Iris pigment epithelial cell (primary cell): ENCODE data around the gene HOMER2.
"Not testable (repeated sequence)": the region's sequence is repeated elsewhere in the genome, so short reads cannot be mapped to it uniquely, and the experiment has no call there.

Source experiments
- DNase-seq: peaks from one replicate; pipeline ENCODE4 v3.0.0-alpha.2; 2011; ENCODE audit warnings: low read depth

HOMER2 gene

GRCh38 chr15:82894971-82895520, 57.5 kb downstream of the HOMER2 start:
- peak; percentile 3 for DNase-seq

- DNase-seq = not testable (repeated sequence)
These were observed 59.0 kb downstream of the HOMER2 start for GRCh38 chr15:82893473-82893872.

GRCh38 chr15:82892573-82892972, 59.9 kb downstream of the HOMER2 start:
- no peak for DNase-seq

- no peak for DNase-seq
These were observed 61.5 kb downstream of the HOMER2 start for GRCh38 chr15:82890995-82891390.

GRCh38 chr15:82890338-82890994, 62.1 kb downstream of the HOMER2 start:
- no peak for DNase-seq

- no peak for DNase-seq
These were observed 70.1 kb downstream of the HOMER2 start for GRCh38 chr15:82882273-82882928.

GRCh38 chr15:82881747-82882146, 70.8 kb downstream of the HOMER2 start:
- DNase-seq = no peak

GRCh38 chr15:82880704-82881103, 71.8 kb downstream of the HOMER2 start:
- no peak for DNase-seq

GRCh38 chr15:82878325-82878724, 74.2 kb downstream of the HOMER2 start:
- no peak for DNase-seq

GRCh38 chr15:82877825-82878224, 74.7 kb downstream of the HOMER2 start:
- DNase-seq = no peak

- no peak for DNase-seq
These were observed 77.0 kb downstream of the HOMER2 start for GRCh38 chr15:82875411-82876003.

GRCh38 chr15:82874961-82875360, 77.6 kb downstream of the HOMER2 start:
- no peak for DNase-seq

- no peak for DNase-seq
These were observed 78.3 kb downstream of the HOMER2 start for GRCh38 chr15:82874267-82874666.

- no peak for DNase-seq
These were observed 79.4 kb downstream of the HOMER2 start for GRCh38 chr15:82873000-82873680.

- no peak for DNase-seq
These were observed 80.6 kb downstream of the HOMER2 start for GRCh38 chr15:82871832-82872484.

- no peak for DNase-seq
These were observed 81.2 kb downstream of the HOMER2 start for GRCh38 chr15:82871358-82871757.

- no peak for DNase-seq
These were observed 81.7 kb downstream of the HOMER2 start for GRCh38 chr15:82870727-82871320.

- DNase-seq = not testable (repeated sequence)
These were observed 86.5 kb downstream of the HOMER2 start for GRCh38 chr15:82865981-82866380.

GRCh38 chr15:82865581-82865980, 86.9 kb downstream of the HOMER2 start:
- DNase-seq = not testable (repeated sequence)

- DNase-seq = no peak
These were observed 87.6 kb downstream of the HOMER2 start for GRCh38 chr15:82864967-82865366.

- no peak for DNase-seq
These were observed 89.6 kb downstream of the HOMER2 start for GRCh38 chr15:82862886-82863285.

- no peak for DNase-seq
These were observed 93.6 kb downstream of the HOMER2 start for GRCh38 chr15:82858932-82859331.
